ENCODE data around the gene CCDC12. TPM values are rescaled to one million over a fixed set of nuclear protein-coding genes. Genes with fewer than 3 reads are reported as not detected.

The CCDC12 gene
- total and polyA plus RNA-seq, 12 donors = 28.8 to 137 (median 34.2) TPM

- no peaks in the 10 kb centered on the region for H3K27me3 ChIP-seq
- WGBS, 2 donors = 93 to 97% methylated on average over 1 of the region's 1 CpG
- intact Hi-C loops (cut with DNase I) = loop anchor here in 2 of 10 donors (10.0 kb wide), 2 partner anchors 136 to 316 kb away; no protein-coding TSS in a partner anchor
- H3K36me3 ChIP-seq = peaks cover 0 to 75% (median 32%) of the 10 kb centered on the region in 9 donors
- ATAC-seq (no peak), DNase-seq (no peak)
- TF ChIP-seq CTCF (IDR thresholded peaks at IDR 0.05) = no peak
- H3K4me3 ChIP-seq = no peak overlapping the region
- H3K27ac ChIP-seq = no peak overlapping the region
- H3K9me3 ChIP-seq = no peaks in the 10 kb centered on the region
- H3K4me1 ChIP-seq = peaks cover 0 to 24% (median 14%) of the 10 kb centered on the region in 9 donors
These were observed 42.7 kb upstream of the CCDC12 start for GRCh38 chr3:47019201-47019600.

- peaks cover 0 to 24% (median 14%) of the 10 kb centered on the region in 9 donors for H3K4me1 ChIP-seq
- peak overlapping the region in 1 of 10 donors; percentile 33 for H3K27ac ChIP-seq
- TF ChIP-seq CTCF (IDR thresholded peaks at IDR 0.05) = no peak
- intact Hi-C loops (cut with DNase I) = loop anchor here in 2 of 10 donors (10.0 kb wide), 2 partner anchors 137 to 317 kb away; no protein-coding TSS in a partner anchor
- H3K9me3 ChIP-seq = no peaks in the 10 kb centered on the region
- no peaks in the 10 kb centered on the region for H3K27me3 ChIP-seq
- peaks cover 0 to 79% (median 32%) of the 10 kb centered on the region in 9 donors for H3K36me3 ChIP-seq
- no peak for DNase-seq
- no peak overlapping the region for H3K4me3 ChIP-seq
- no peak for ATAC-seq
These were observed 41.7 kb upstream of the CCDC12 start for GRCh38 chr3:47018269-47018611.

- Histone ChIP-seq H3K27me3 (no peaks in the 10 kb centered on the region), H3K4me1 (peaks cover 0 to 23% (median 10%) of the 10 kb centered on the region in 9 donors), H3K9me3 (no peaks in the 10 kb centered on the region), H3K27ac (peak overlapping the region in 1 of 10 donors; percentile 33), H3K36me3 (peaks cover 0 to 78% (median 32%) of the 10 kb centered on the region in 9 donors), H3K4me3 (no peak overlapping the region)
- no peak for DNase-seq
- intact Hi-C loops (cut with DNase I) = loop anchor here in 2 of 10 donors (10.0 kb wide), 2 partner anchors 137 to 317 kb away; no protein-coding TSS in a partner anchor
- no peak for ATAC-seq
- no peak for TF ChIP-seq CTCF (IDR thresholded peaks at IDR 0.05)
- WGBS, 2 donors = 85 to 86% methylated on average over 6 of the region's 6 CpGs
These were observed 41.1 kb upstream of the CCDC12 start for GRCh38 chr3:47017504-47018268.

GRCh38 chr3:47016934-47017435, 40.4 kb upstream of the CCDC12 start:
- peaks cover 0 to 78% (median 32%) of the 10 kb centered on the region in 9 donors for H3K36me3 ChIP-seq
- intact Hi-C loops (cut with DNase I) = loop anchor here in 2 of 10 donors (10.0 kb wide), 2 partner anchors 138 to 318 kb away; no protein-coding TSS in a partner anchor
- DNase-seq = no peak
- H3K27me3 ChIP-seq = no peaks in the 10 kb centered on the region
- peak overlapping the region in 1 of 10 donors; percentile 33 for H3K27ac ChIP-seq
- no peak for ATAC-seq
- peaks cover 0 to 18% (median 5%) of the 10 kb centered on the region in 9 donors for H3K4me1 ChIP-seq
- WGBS, 2 donors = 45 to 50% methylated on average over 1 of the region's 1 CpG
- H3K9me3 ChIP-seq = no peaks in the 10 kb centered on the region
- no peak for TF ChIP-seq CTCF (IDR thresholded peaks at IDR 0.05)
- H3K4me3 ChIP-seq = no peak overlapping the region
